Neural cell (in vitro differentiated cells): ENCODE measurements around the gene GSE1. TPM values are rescaled to one million over a fixed set of nuclear protein-coding genes. Genes with fewer than 3 reads are reported as not detected.

Experiments used
- H2AFZ ChIP-seq: fragments of 200-600, 300-800 bp; sonication (generic), shearing (Covaris generic); 2 replicates; pipeline ENCODE4 v1.6.0; 2014; ENCODE audit warnings: low read depth, mild to moderate bottlenecking, antibody characterized with exemption, low read length, moderate library complexity
- H3F3A ChIP-seq: fragments of 200-600 bp; shearing (Covaris generic); 2 replicates; pipeline ENCODE4 v1.6.1; 2016; ENCODE audit warnings: mild to moderate bottlenecking, moderate library complexity, mixed read lengths, antibody characterized with exemption, low read length; ENCODE audit not compliant: insufficient read depth, poor library complexity, severe bottlenecking
- H3K27ac ChIP-seq: fragments of 200-600, 300-800 bp; sonication (generic), shearing (Covaris generic); 2 replicates; pipeline ENCODE4 v1.5.1; 2014; ENCODE audit warnings: mild to moderate bottlenecking, low read length, moderate library complexity
- H3K27me3 ChIP-seq: fragments of 300-800, 200-600 bp; sonication (generic), shearing (Covaris generic); 2 replicates; pipeline ENCODE4 v1.6.0; 2014; ENCODE audit warnings: mild to moderate bottlenecking, low read depth, low read length, moderate library complexity; ENCODE audit not compliant: insufficient read depth
- H3K36me3 ChIP-seq: fragments of 300-800, 200-600 bp; sonication (generic), shearing (Covaris generic); 2 replicates; pipeline ENCODE4 v1.5.1; 2014; ENCODE audit warnings: mild to moderate bottlenecking, antibody characterized with exemption, low read length, moderate library complexity; ENCODE audit not compliant: insufficient read depth
- H3K4me2 ChIP-seq: fragments of 300-800, 200-600 bp; sonication (generic), shearing (Covaris generic); 2 replicates; pipeline ENCODE4 v1.6.0; 2014; ENCODE audit warnings: mild to moderate bottlenecking, low read length
- H3K4me3 ChIP-seq: fragments of 300-800, 200-600 bp; sonication (generic), shearing (Covaris generic); 2 replicates; pipeline ENCODE4 v1.5.1; 2014; ENCODE audit warnings: mild to moderate bottlenecking, low read length, moderate library complexity
- H3K79me2 ChIP-seq: fragments of 200-600 bp; shearing (Covaris generic); replicated peaks from 2 replicates; pipeline ENCODE4 v1.6.0; 2014; ENCODE audit warnings: mild to moderate bottlenecking, low read length, moderate library complexity; ENCODE audit not compliant: insufficient read depth
- H3K9ac ChIP-seq: fragments of 300-800, 200-600 bp; sonication (generic), shearing (Covaris generic); 2 replicates; pipeline ENCODE4 v1.6.1; 2016; ENCODE audit warnings: mild to moderate bottlenecking, low read length, mixed read lengths
- H3K9me2 ChIP-seq: fragments of 200-600 bp; shearing (Covaris generic); 2 replicates; pipeline ENCODE4 v1.6.1; 2016; ENCODE audit warnings: mild to moderate bottlenecking, low read length, mixed read lengths; ENCODE audit not compliant: insufficient read depth
- H3K9me3 ChIP-seq: fragments of 200-600, 300-800 bp; sonication (generic), shearing (Covaris generic); 2 replicates; pipeline ENCODE4 v1.6.1; 2016; ENCODE audit warnings: mild to moderate bottlenecking, mixed run types, low read length, moderate library complexity, mixed read lengths
- H4K20me1 ChIP-seq: fragments of 200-600 bp; shearing (Covaris generic); 2 replicates; pipeline ENCODE4 v1.6.1; 2016; ENCODE audit warnings: mild to moderate bottlenecking, mixed run types; ENCODE audit not compliant: insufficient read depth
- EP300 ChIP-seq: fragments of 450-650 bp; conservative IDR thresholded peaks from 2 replicates; pipeline ENCODE4 v1.6.1; 2014; ENCODE audit warnings: antibody characterized with exemption, mild to moderate bottlenecking, moderate library complexity; ENCODE audit not compliant: poor library complexity, severe bottlenecking
- EZH2 ChIP-seq: fragments of 200-600, 300-800 bp; shearing (Covaris generic), sonication (generic); IDR thresholded peaks from 2 replicates; pipeline ENCODE4 v1.6.1; 2014; ENCODE audit warnings: antibody characterized with exemption, low read length, borderline replicate concordance, mild to moderate bottlenecking; ENCODE audit not compliant: insufficient read depth, poor library complexity, severe bottlenecking
- MXI1 ChIP-seq: fragments of 450-650 bp; conservative IDR thresholded peaks from 2 replicates; pipeline ENCODE4 v1.6.1; 2014; ENCODE audit warnings: antibody characterized with exemption, mild to moderate bottlenecking; ENCODE audit not compliant: poor library complexity, severe bottlenecking
- POLR2AphosphoS5 ChIP-seq: IDR thresholded peaks from 2 replicates; pipeline ENCODE4 v1.6.1; 2012
- RAD21 ChIP-seq: fragments of 450-650 bp; conservative IDR thresholded peaks from 2 replicates; pipeline ENCODE4 v1.6.1; 2014; ENCODE audit warnings: antibody characterized with exemption, mild to moderate bottlenecking, moderate library complexity
- SMC3 ChIP-seq: fragments of 450-650 bp; conservative IDR thresholded peaks from 2 replicates; pipeline ENCODE4 v1.6.1; 2014; ENCODE audit warnings: antibody characterized with exemption, mild to moderate bottlenecking, moderate library complexity; ENCODE audit not compliant: poor library complexity
- TAF1 ChIP-seq: IDR thresholded peaks from 2 replicates; pipeline ENCODE4 v1.6.1; 2012; ENCODE audit warnings: low read depth
- polyA plus RNA-seq: library from polyadenylated mRNA; depleted of rRNA; stranded (reverse); fragments of >200 nt; gene quantifications from 2 replicates; pipeline ENCODE4 v1.2.3, GENCODE V29; 2014
- TF ChIP-seq, protein P1 (sequence below): IDR thresholded peaks from 2 replicates; pipeline ENCODE4 v1.6.1; 2012; ENCODE audit warnings: borderline replicate concordance
- TF ChIP-seq, protein P2 (sequence below): fragments of 450-650 bp; IDR thresholded peaks from 2 replicates; pipeline ENCODE4 v1.5.1; 2014; ENCODE audit warnings: antibody characterized with exemption, mild to moderate bottlenecking, moderate library complexity; ENCODE audit not compliant: poor library complexity, severe bottlenecking

The GSE1 gene
- polyA plus RNA-seq, 1 donor from 2014 or later = 35.6 TPM

DNA sequence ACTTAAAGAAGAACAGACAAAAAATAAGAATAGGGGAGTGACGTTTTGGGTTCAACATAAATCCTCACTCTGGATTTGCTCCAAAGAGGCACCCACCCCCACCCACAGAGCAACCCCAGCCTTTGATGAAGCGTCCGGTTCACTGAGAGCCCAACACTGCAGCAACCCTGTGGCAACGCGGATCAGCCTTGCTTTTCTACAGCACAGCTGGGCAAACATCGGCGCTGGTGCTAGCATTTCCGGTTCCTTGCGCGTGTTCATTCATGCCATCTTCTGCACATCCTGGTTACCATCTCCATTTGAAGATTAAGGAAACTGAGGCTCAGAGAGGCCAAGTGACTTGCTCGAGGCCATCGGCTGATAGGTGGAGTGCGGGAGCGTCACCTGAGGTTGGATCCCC lies 84.3 kb downstream of the GSE1 start:
- H3K9ac ChIP-seq = no peak overlapping the region
- no peaks in the 10 kb centered on the region for H3F3A ChIP-seq
- no peak overlapping the region for H3K4me3 ChIP-seq
- H2AFZ ChIP-seq = no peak overlapping the region
- H3K79me2 ChIP-seq = no peaks in the 10 kb centered on the region
- no peaks in the 10 kb centered on the region for H4K20me1 ChIP-seq
- H3K4me2 ChIP-seq = no peak overlapping the region
- H3K27ac ChIP-seq = no peak overlapping the region
- no peaks in the 10 kb centered on the region for H3K9me3 ChIP-seq
- no peaks in the 10 kb centered on the region for H3K36me3 ChIP-seq
- no peaks in the 10 kb centered on the region for H3K27me3 ChIP-seq
- no peaks in the 10 kb centered on the region for H3K9me2 ChIP-seq
- TF ChIP-seq MXI1 (no peak), TAF1 (no peak), EP300 (no peak), EZH2 (no peak), RAD21 (no peak), POLR2AphosphoS5 (no peak), SMC3 (no peak)
- TF ChIP-seq, protein P1, sequence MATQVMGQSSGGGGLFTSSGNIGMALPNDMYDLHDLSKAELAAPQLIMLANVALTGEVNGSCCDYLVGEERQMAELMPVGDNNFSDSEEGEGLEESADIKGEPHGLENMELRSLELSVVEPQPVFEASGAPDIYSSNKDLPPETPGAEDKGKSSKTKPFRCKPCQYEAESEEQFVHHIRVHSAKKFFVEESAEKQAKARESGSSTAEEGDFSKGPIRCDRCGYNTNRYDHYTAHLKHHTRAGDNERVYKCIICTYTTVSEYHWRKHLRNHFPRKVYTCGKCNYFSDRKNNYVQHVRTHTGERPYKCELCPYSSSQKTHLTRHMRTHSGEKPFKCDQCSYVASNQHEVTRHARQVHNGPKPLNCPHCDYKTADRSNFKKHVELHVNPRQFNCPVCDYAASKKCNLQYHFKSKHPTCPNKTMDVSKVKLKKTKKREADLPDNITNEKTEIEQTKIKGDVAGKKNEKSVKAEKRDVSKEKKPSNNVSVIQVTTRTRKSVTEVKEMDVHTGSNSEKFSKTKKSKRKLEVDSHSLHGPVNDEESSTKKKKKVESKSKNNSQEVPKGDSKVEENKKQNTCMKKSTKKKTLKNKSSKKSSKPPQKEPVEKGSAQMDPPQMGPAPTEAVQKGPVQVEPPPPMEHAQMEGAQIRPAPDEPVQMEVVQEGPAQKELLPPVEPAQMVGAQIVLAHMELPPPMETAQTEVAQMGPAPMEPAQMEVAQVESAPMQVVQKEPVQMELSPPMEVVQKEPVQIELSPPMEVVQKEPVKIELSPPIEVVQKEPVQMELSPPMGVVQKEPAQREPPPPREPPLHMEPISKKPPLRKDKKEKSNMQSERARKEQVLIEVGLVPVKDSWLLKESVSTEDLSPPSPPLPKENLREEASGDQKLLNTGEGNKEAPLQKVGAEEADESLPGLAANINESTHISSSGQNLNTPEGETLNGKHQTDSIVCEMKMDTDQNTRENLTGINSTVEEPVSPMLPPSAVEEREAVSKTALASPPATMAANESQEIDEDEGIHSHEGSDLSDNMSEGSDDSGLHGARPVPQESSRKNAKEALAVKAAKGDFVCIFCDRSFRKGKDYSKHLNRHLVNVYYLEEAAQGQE = no peak
- TF ChIP-seq, protein P2, sequence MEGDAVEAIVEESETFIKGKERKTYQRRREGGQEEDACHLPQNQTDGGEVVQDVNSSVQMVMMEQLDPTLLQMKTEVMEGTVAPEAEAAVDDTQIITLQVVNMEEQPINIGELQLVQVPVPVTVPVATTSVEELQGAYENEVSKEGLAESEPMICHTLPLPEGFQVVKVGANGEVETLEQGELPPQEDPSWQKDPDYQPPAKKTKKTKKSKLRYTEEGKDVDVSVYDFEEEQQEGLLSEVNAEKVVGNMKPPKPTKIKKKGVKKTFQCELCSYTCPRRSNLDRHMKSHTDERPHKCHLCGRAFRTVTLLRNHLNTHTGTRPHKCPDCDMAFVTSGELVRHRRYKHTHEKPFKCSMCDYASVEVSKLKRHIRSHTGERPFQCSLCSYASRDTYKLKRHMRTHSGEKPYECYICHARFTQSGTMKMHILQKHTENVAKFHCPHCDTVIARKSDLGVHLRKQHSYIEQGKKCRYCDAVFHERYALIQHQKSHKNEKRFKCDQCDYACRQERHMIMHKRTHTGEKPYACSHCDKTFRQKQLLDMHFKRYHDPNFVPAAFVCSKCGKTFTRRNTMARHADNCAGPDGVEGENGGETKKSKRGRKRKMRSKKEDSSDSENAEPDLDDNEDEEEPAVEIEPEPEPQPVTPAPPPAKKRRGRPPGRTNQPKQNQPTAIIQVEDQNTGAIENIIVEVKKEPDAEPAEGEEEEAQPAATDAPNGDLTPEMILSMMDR = no peak

DNA sequence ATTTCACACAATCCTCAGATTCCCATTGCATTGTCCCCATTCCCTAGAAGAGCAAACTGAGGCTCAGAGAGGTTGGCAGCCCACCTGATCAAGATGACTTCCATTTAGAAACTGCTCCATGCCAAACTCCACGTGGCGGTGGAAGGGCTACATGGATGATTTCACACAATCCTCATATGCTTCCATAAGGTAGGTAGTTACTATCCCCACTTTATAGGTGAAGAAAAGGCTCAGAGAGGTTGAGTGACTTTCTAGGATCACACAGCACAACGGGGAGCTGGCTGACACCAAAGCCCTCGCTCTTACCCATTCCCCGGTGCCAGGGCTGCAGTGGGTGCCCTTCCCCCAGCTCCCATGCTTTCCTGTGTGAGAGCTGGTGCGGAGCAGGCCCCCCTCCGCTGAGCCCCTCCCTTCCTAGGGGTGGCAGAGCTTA lies 85.4 kb downstream of the GSE1 start:
- H3K27ac ChIP-seq = no peak overlapping the region
- H3K9me3 ChIP-seq = no peaks in the 10 kb centered on the region
- no peaks in the 10 kb centered on the region for H3K79me2 ChIP-seq

More for the DNA sequence above, 85.4 kb downstream of the GSE1 start:
- H3K4me3 ChIP-seq = no peak overlapping the region
- H3K9me2 ChIP-seq = no peaks in the 10 kb centered on the region
- no peak for TF ChIP-seq EP300
- TF ChIP-seq MXI1 = no peak
- TF ChIP-seq RAD21 = no peak
- TF ChIP-seq, protein P1 = no peak
- no peak for TF ChIP-seq EZH2
- TF ChIP-seq POLR2AphosphoS5 = no peak
- no peak for TF ChIP-seq TAF1
- TF ChIP-seq, protein P2 = no peak
- no peak for TF ChIP-seq SMC3
- no peaks in the 10 kb centered on the region for H3K36me3 ChIP-seq
- H2AFZ ChIP-seq = no peak overlapping the region
- no peak overlapping the region for H3K9ac ChIP-seq
- no peak overlapping the region for H3K4me2 ChIP-seq
- H4K20me1 ChIP-seq = no peaks in the 10 kb centered on the region
- no peaks in the 10 kb centered on the region for H3F3A ChIP-seq
- no peaks in the 10 kb centered on the region for H3K27me3 ChIP-seq
